Panc1 (cell line): ENCODE results near the gene TREM2. TPM values are rescaled to one million over a fixed set of nuclear protein-coding genes. Genes with fewer than 3 reads are reported as not detected.

Experiments
- ATAC-seq: fragments of 200-7000 bp; cut with Tn5 transposase; 2 replicates; pipeline ENCODE4 v1.9.1; 2020; ENCODE audit warnings: mild to moderate bottlenecking, moderate library complexity
- Bru-seq: library from RNA; stranded (reverse); fragments of 400-500 nt; gene quantifications from one replicate; lab custom pipeline; 2021; lab: Mats Ljungman, UMichigan
- BruChase-seq, 2 experiments: library from RNA; stranded (reverse); fragments of 400-500 nt; gene quantifications; one replicate each; lab custom pipeline; 2021; lab: Mats Ljungman, UMichigan
- BruUV-seq: library from RNA; stranded (reverse); fragments of 400-500 nt; replicated peaks from 2 replicates; lab custom pipeline; 2021; lab: Mats Ljungman, UMichigan
- CTCF ChIA-PET: fragments of 300-600 bp; sonication (Branson Sonifier 250); formaldehyde crosslinking; loops from one replicate; lab custom pipeline; 2022; ENCODE audit warnings: antibody characterized with exemption; lab: Charles Lee
- POLR2A ChIA-PET: fragments of 300-600 bp; sonication (Branson Sonifier 250); formaldehyde crosslinking; loops from one replicate; lab custom pipeline; 2022; ENCODE audit warnings: antibody characterized with exemption; lab: Charles Lee
- DNase-seq: peaks from one replicate; pipeline ENCODE4 v3.0.0-alpha.2; 2010; ENCODE audit warnings: low read depth, low spot score
- H3K27ac ChIP-seq: 2 replicates; pipeline ENCODE4 v1.5.1; 2011; ENCODE audit warnings: mild to moderate bottlenecking, low read length, inconsistent platforms
- H3K27me3 ChIP-seq: fragments of 200-500 bp; sonication (Bioruptor generic); 2 replicates; pipeline ENCODE4 v1.6.0; 2014; ENCODE audit warnings: low read length, inconsistent platforms; ENCODE audit not compliant: control insufficient read depth, insufficient read depth
- H3K36me3 ChIP-seq: fragments of 200-500 bp; sonication (Bioruptor generic); 2 replicates; pipeline ENCODE4 v1.5.1; 2014; ENCODE audit warnings: inconsistent platforms, mild to moderate bottlenecking, low read length, moderate library complexity; ENCODE audit not compliant: control insufficient read depth, insufficient read depth
- H3K4me1 ChIP-seq: 2 replicates; pipeline ENCODE4 v1.5.1; 2011; ENCODE audit warnings: inconsistent platforms, mild to moderate bottlenecking, low read length, moderate library complexity; ENCODE audit not compliant: control insufficient read depth, insufficient read depth
- H3K4me3 ChIP-seq, 2 experiments: 2 replicates each; pipeline ENCODE4 v1.5.1; 2011 to 2012; ENCODE audit warnings: low read depth in 2 of 2, low read length in 2 of 2, mild to moderate bottlenecking in 2 of 2, inconsistent platforms in 1 of 2, moderate library complexity in 1 of 2
- H3K9me3 ChIP-seq: fragments of 200-500 bp; sonication (Bioruptor generic); 2 replicates; pipeline ENCODE4 v1.5.1; 2014; ENCODE audit warnings: low read depth, mild to moderate bottlenecking, inconsistent platforms, low read length, moderate library complexity; ENCODE audit not compliant: control insufficient read depth, insufficient read depth
- CTCF ChIP-seq: fragments of 450-650 bp; IDR thresholded peaks from 2 replicates; pipeline ENCODE4 v1.5.1; 2017; ENCODE audit warnings: mild to moderate bottlenecking
- POLR2AphosphoS5 ChIP-seq: IDR thresholded peaks from 2 replicates; pipeline ENCODE4 v1.6.1; 2012; ENCODE audit warnings: mild to moderate bottlenecking, low read depth, low read length, moderate library complexity
- REST ChIP-seq, 2 experiments: IDR thresholded peaks; 2 replicates each; pipeline ENCODE4 v1.6.1; 2011 to 2012; ENCODE audit warnings: low read depth in 2 of 2, control low read depth in 1 of 2, low read length in 1 of 2, mild to moderate bottlenecking in 1 of 2, moderate library complexity in 1 of 2; ENCODE audit not compliant: insufficient read depth in 1 of 2
- SIN3A ChIP-seq: IDR thresholded peaks from 2 replicates; pipeline ENCODE4 v1.6.1; 2012; ENCODE audit warnings: low read depth, mild to moderate bottlenecking, low read length, moderate library complexity, borderline replicate concordance; ENCODE audit not compliant: insufficient read depth
- TCF7L2 ChIP-seq: IDR thresholded peaks from 2 replicates; pipeline ENCODE4 v1.6.1; 2011; ENCODE audit warnings: mild to moderate bottlenecking, low read depth, low read length, inconsistent platforms
- in situ Hi-C: cut with HindIII; loops from 2 replicates; pipeline ENCODE4 v1.10.0; 2016; ENCODE audit warnings: low sequenced_read_pairs, low pct_unique_long_range_greater_than_20kb
- intact Hi-C: fragments of 100-400 bp; cut with micrococcal nuclease; formaldehyde crosslinking; loops from one replicate; pipeline ENCODE4 v1.10.0; 2022; ENCODE audit not compliant: unreplicated experiment
- long read RNA-seq: library from polyadenylated mRNA; unstranded; transcript quantifications from one replicate; pipeline ENCODE4 v2.0.0, GENCODE V29; 2021; ENCODE audit not compliant: unreplicated experiment
- polyA plus RNA-seq: library from polyadenylated mRNA; unstranded; fragments of >200 nt; gene quantifications from one replicate; pipeline ENCODE4 v1.2.1, GENCODE V29; 2012; ENCODE audit warnings: missing spikeins; ENCODE audit not compliant: insufficient read length
- total RNA-seq: library from RNA; stranded (reverse); gene quantifications from one replicate; pipeline ENCODE4 v1.2.1, GENCODE V29; 2021; ENCODE audit not compliant: unreplicated experiment

Gene TREM2
- total RNA-seq (not detected), Bru-seq, nascent RNA (not detected), BruChase-seq, experiment 1, labeled RNA remaining after a 2-hour chase (not detected), BruChase-seq, experiment 2, labeled RNA remaining after a 6-hour chase (not detected)
- polyA plus RNA-seq = not detected
- long read RNA-seq = 0 reads

- ChIA-PET POLR2A (no interaction called here), CTCF (no interaction called here)
- in situ Hi-C loops = no loop called here
Observed at GRCh38 chr6:41162687-41163418, at the start of gene TREM2. TSS of gene TREM2 (minus strand) at chr6:41163116. CDS start at chr6:41163082, 34 bp downstream.

More at GRCh38 chr6:41162687-41163418, at the start of gene TREM2:
- H3K9me3 ChIP-seq = no peaks in the 10 kb centered on the region
- TF ChIP-seq TCF7L2 = no peak
- no peak for TF ChIP-seq CTCF
- no peak for TF ChIP-seq POLR2AphosphoS5
- TF ChIP-seq SIN3A = no peak
- TF ChIP-seq REST (IDR thresholded peaks at IDR 0.05; ENCODE audit: insufficient read depth in 1 of 2, low read depth in 2 of 2, low read length in 1 of 2) = no peak
- no peaks in the 10 kb centered on the region for H3K4me1 ChIP-seq
- peaks cover 7% of the 10 kb centered on the region; the same call in 1 of the 2 replicates for H3K27me3 ChIP-seq
- BruUV-seq = no TSS peak
- no peak within 1 kb of the TSS for H3K4me3 ChIP-seq
- intact Hi-C loops = loop anchor here (10.0 kb wide), 1 partner anchor 58 kb away; no protein-coding TSS in a partner anchor
- no peak within 1 kb of the TSS for H3K27ac ChIP-seq
- H3K36me3 ChIP-seq = no peaks in the 10 kb centered on the region
- DNase-seq (no peak), ATAC-seq (no peak)
